ENCODE measurements around the gene KLHL12. TPM values are rescaled to one million over a fixed set of nuclear protein-coding genes. Genes with fewer than 3 reads are reported as not detected.
A peak's percentile ranks its signal among the peaks of the same experiment; 100 is the strongest.

The KLHL12 gene
- total RNA-seq, 1 experiment from 2014 or later: 33.8 TPM

DNA sequence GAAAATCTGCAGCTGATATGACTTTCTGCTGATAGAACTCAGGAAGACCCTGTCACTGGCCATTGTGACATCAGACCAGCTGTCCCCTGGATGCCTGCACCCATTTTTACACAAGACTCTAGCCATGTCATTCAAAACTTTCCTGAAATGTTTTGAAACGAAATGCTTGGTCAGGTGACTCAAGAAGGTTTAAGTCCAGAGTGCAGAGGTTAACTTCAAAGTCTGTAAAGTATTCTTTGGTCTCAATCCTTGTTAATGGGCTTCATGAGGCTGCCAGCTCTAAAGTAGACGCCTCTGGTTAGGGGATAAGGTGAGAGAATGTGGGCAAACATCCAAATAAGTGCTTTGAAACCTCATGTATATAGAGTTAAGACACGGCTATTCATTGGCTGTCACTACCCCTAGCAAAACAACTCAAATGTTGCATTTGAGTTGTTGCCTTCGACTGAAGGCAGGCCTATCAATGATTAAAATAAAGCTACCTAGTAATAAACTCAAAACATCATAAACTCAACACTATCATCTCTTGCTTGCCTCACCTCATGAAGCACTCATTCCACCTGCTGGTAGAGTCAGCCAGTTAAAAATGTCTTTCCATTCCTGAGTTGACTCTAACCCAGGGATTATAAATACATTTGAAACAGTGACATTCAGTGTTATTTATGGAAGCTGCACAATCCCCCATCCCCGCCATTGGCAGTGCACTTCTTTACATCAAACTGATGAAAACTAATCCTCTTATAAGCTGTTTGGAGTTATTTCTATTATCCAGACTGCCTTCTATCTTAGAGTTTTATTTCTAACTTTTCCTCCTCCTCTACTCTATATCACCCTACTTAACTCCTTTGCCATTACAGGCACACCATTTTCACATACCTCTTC, 64.1 kb downstream of the KLHL12 start:
- ChIA-PET POLR2A (interaction anchor here (1.7 kb wide), 1 partner anchor 11 kb away, joined by 3 read pairs; no protein-coding TSS in a partner anchor), RAD21 (ENCODE audit: low non-redundant PET in 1 of 2, low total read pairs in 2 of 2, uncharacterized antibody in 2 of 2, unreplicated experiment in 2 of 2) (interaction anchor here in 1 of 2 experiments (0.6 kb wide), 2 partner anchors 10 to 94 kb away, joined by 3 read pairs; no protein-coding TSS in a partner anchor), CTCF (no interaction called here)
- Histone ChIP-seq H3K4me3 (replicated peaks in 1 of 2; ENCODE audit: low read depth in 1 of 2, low read length in 2 of 2) (no peak overlapping the region), H3K36me3 (ENCODE audit: control insufficient read depth in 1 of 2, insufficient read depth in 2 of 2, low read length in 2 of 2) (no peaks in the 10 kb centered on the region), H3K4me1 (ENCODE audit: control insufficient read depth in 1 of 2, insufficient read depth in 2 of 2, low read length in 2 of 2) (peaks cover 8 to 14% of the 10 kb centered on the region in 2 experiments; a peak in 3 of 4 replicates), H3K9me2 (ENCODE audit: insufficient read depth) (no peaks in the 10 kb centered on the region), H3K79me2 (ENCODE audit: insufficient read depth, low read length) (no peaks in the 10 kb centered on the region), H3K4me2 (ENCODE audit: low read length) (peak overlapping the region; percentile 88), H4K20me1 (ENCODE audit: insufficient read depth) (no peaks in the 10 kb centered on the region), H3K9me3 (ENCODE audit: control insufficient read depth in 1 of 2, insufficient read depth in 1 of 2, low read depth in 1 of 2, low read length in 2 of 2) (no peaks in the 10 kb centered on the region), H2AFZ (ENCODE audit: low read depth, low read length, poor library complexity, severe bottlenecking) (no peak overlapping the region), H3K9ac (ENCODE audit: low read length) (no peak overlapping the region), H3K27me3 (ENCODE audit: insufficient read depth, low read length) (0 out of 2 replicates have a peak, but pooled peaks cover 2% of the 10 kb centered on the region), H3K27ac (ENCODE audit: low read depth, low read length) (no peak overlapping the region)
- no TSS peak for BruUV-seq (replicated peaks)
- intact Hi-C loops (cut with micrococcal nuclease): no loop called here
- TF ChIP-seq ELF1 (IDR thresholded peaks at IDR 0.05; ENCODE audit: borderline replicate concordance, low read depth) (no peak), EZH2phosphoT487 (IDR thresholded peaks at IDR 0.05; ENCODE audit: borderline replicate concordance) (no peak), ZFX (IDR thresholded peaks at IDR 0.05) (no peak), TCF7L2 (IDR thresholded peaks at IDR 0.05; ENCODE audit: borderline replicate concordance, extremely low read depth, insufficient read depth, insufficient read length) (no peak), YY1 (IDR thresholded peaks at IDR 0.05; ENCODE audit: extremely low read depth, insufficient replicate concordance, low read depth, low read length) (no peak), CEBPB (IDR thresholded peaks at IDR 0.05; ENCODE audit: low read depth) (no peak), SIN3A (IDR thresholded peaks at IDR 0.05; ENCODE audit: low read depth) (no peak)
- TF ChIP-seq, protein P1, sequence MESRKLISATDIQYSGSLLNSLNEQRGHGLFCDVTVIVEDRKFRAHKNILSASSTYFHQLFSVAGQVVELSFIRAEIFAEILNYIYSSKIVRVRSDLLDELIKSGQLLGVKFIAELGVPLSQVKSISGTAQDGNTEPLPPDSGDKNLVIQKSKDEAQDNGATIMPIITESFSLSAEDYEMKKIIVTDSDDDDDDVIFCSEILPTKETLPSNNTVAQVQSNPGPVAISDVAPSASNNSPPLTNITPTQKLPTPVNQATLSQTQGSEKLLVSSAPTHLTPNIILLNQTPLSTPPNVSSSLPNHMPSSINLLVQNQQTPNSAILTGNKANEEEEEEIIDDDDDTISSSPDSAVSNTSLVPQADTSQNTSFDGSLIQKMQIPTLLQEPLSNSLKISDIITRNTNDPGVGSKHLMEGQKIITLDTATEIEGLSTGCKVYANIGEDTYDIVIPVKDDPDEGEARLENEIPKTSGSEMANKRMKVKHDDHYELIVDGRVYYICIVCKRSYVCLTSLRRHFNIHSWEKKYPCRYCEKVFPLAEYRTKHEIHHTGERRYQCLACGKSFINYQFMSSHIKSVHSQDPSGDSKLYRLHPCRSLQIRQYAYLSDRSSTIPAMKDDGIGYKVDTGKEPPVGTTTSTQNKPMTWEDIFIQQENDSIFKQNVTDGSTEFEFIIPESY (IDR thresholded peaks at IDR 0.05; ENCODE audit: extremely low read depth, insufficient replicate concordance, low read length): no peak
- TF ChIP-seq, protein P2, sequence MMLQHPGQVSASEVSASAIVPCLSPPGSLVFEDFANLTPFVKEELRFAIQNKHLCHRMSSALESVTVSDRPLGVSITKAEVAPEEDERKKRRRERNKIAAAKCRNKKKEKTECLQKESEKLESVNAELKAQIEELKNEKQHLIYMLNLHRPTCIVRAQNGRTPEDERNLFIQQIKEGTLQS (IDR thresholded peaks at IDR 0.05): no peak
- TF ChIP-seq, protein P3, sequence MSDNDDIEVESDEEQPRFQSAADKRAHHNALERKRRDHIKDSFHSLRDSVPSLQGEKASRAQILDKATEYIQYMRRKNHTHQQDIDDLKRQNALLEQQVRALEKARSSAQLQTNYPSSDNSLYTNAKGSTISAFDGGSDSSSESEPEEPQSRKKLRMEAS (IDR thresholded peaks at IDR 0.05): no peak
- TF ChIP-seq, protein P4, sequence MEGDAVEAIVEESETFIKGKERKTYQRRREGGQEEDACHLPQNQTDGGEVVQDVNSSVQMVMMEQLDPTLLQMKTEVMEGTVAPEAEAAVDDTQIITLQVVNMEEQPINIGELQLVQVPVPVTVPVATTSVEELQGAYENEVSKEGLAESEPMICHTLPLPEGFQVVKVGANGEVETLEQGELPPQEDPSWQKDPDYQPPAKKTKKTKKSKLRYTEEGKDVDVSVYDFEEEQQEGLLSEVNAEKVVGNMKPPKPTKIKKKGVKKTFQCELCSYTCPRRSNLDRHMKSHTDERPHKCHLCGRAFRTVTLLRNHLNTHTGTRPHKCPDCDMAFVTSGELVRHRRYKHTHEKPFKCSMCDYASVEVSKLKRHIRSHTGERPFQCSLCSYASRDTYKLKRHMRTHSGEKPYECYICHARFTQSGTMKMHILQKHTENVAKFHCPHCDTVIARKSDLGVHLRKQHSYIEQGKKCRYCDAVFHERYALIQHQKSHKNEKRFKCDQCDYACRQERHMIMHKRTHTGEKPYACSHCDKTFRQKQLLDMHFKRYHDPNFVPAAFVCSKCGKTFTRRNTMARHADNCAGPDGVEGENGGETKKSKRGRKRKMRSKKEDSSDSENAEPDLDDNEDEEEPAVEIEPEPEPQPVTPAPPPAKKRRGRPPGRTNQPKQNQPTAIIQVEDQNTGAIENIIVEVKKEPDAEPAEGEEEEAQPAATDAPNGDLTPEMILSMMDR (IDR thresholded peaks at IDR 0.05 in 2 of 3, conservative IDR thresholded peaks at IDR 0.05 in 1 of 3; ENCODE audit: borderline replicate concordance in 1 of 3, insufficient read depth in 1 of 3, low read depth in 2 of 3, low read length in 2 of 3): no peak
- DNase-seq (ENCODE audit: low read depth, low spot score): no peak
- no peak for ATAC-seq
